Endothelial cell of hepatic sinusoid (primary cell): ENCODE measurements around the gene STK25.
"Not testable (repeated sequence)": the region's sequence is repeated elsewhere in the genome, so short reads cannot be mapped to it uniquely, and the experiment has no call there.

ENCODE experiments used
- in situ Hi-C: cut with HindIII; loops from 2 replicates; pipeline ENCODE4 v1.10.0; 2017; ENCODE audit warnings: low sequenced_read_pairs

STK25 gene

GRCh38 chr2:241478166-241478565, 30.2 kb downstream of the STK25 start:
- in situ Hi-C loops: loop anchor here (25.0 kb wide), 1 partner anchor 641 kb away; no protein-coding TSS in a partner anchor

DNA sequence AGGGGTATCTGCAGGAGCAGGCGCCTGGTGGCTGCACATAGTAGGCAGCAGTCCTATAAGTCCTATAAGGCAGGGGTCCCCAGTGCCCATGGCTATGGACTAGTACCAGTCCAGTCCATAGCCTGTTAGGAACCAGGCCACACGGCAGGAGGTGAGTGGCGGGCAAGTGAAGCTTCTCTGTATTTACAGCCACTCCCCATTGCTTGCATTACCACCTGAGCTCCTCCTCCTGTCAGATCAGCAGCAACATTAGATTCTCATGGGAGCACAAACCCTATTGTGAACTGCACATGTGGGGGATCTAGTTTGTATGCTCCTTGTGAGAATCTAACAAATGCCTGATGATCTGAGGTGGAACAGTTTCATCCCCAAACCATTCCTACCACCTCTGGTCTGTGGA, 33.1 kb downstream of the STK25 start:
- in situ Hi-C loops: loop anchor here (25.0 kb wide), 1 partner anchor 638 kb away; no protein-coding TSS in a partner anchor

GRCh38 chr2:241473399-241473798, 35.0 kb downstream of the STK25 start:
- in situ Hi-C loops: no loop called here

DNA sequence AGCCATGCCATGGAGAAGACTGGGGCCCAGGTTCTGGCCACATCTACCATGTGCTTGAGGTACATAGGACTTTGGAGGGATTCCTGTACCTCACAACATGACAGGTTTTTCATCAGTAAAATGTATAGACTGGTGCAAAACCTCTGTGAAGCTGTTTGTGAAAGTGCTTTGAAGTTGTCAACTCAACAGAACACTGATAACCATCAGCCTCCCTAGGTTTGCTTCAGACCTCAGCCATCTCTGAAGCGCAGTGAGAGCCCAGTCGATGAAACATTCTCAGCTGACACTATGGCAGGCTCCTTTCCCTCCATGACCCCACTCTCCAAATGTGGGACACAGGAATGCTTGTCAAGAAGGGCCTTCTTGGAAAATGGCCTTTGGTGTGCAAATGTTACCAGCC, 38.6 kb downstream of the STK25 start:
- in situ Hi-C loops: no loop called here

GRCh38 chr2:241468476-241468781, 40.0 kb downstream of the STK25 start:
- in situ Hi-C loops: no loop called here

GRCh38 chr2:241467777-241468475, 40.5 kb downstream of the STK25 start:
- in situ Hi-C loops: no loop called here

GRCh38 chr2:241466230-241466629, 42.2 kb downstream of the STK25 start:
- in situ Hi-C loops: no loop called here

- in situ Hi-C loops: no loop called here
These were observed 42.8 kb downstream of the STK25 start for GRCh38 chr2:241465543-241465942.

DNA sequence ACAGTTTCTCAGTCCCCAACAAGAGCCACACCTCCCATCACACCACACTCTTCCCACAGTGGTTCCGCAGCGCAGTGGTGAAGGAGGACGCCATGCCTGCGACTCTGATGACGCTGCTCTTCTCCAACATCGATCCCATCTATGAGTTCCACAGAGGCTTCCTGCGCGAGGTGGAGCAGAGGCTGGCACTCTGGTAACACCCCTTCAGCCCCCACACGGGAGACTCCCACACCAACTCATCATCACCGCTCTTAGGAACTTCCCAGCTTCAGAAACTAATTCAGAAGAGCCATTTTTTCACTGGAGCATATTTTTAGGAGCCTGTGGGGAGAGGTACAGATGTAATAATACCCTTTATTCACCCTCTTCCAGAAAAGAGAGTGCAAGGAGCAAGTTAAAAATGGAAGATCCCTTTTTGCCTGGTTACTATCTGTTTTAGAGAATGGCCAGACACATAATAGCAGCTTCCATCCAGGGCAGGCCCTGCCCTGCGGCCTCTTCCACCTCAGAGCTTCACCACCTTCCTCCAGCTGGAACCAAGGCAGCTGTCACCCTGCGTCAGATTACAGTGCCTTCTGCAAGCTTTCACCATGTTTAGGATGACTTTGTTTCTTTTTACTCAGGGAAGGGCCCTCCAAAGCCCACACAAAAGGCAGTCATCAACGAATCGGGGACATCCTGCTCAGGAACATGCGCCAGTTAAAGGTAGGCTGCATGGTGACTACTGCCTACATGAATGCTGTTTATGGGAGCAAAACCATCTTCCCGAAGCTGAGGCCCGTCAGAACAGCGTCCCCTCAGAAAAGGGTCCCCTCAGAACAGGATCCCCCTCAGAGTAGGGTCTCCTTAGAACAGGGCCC, 44.9 kb downstream of the STK25 start:
- in situ Hi-C loops: no loop called here

DNA sequence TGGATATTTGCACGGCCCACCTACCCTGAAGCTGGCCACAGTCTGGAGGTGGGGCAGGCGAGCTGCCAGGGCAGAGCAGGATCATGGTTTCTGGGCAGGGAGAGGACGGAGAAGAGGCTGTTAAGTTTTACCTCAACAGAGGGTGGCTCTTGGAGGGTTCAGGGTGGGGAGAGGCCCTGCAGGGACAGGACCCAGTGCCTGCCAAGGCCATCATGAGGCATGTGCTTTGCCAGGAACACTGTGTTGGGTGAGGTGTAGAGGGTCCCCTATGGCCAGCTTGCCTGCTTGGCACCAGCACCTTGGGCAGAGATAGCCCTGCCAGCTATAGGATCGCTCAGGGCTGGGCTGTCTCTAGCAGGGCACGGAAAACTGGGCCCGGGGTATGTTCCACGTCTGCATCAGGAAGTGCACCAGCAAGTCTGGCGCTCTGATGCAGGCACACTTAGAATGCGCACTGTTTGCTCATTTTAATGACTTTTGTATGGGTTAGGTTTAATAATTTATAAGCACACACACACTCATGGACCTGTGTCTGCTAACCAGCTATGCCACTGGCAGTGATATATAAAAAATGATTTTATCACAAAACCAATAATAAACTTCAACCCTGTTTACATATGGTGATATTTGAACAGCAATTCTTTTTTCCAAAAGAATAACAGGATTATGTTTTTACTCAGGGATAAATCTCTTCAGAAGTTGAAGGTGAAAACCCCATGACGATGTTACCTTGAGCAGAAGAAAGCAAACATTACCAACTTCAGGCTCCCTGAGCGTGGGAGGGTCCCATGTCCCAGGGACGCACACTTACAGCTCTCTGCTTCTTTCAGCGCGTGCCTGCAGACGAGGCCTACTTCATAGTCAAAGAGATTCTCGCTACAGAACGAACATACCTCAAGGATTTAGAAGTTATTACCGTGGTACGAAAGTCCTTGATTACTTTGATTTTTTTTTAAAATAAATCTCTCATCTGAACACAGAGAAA, 46.4 kb downstream of the STK25 start:
- in situ Hi-C loops: no loop called here

DNA sequence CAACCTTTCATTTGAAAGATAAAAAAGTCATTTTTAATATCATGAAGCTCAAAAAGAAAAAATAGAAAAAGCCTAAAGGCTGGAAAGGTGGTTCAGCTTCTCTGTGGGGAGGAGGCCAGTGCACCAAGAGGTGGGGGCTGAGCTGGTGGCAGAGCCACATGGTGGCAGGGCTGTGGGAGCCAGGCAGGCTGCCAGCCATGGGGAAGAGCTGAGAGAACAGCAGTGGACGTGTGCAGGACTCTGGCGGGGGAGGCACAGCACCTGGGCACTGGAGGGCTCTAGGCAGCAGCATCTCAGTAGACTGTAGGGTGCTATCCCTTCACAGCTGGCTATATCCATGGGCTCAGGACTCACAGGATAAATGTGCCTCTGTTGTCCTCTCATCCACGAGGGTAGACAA, 47.8 kb downstream of the STK25 start:
- in situ Hi-C loops: no loop called here

DNA sequence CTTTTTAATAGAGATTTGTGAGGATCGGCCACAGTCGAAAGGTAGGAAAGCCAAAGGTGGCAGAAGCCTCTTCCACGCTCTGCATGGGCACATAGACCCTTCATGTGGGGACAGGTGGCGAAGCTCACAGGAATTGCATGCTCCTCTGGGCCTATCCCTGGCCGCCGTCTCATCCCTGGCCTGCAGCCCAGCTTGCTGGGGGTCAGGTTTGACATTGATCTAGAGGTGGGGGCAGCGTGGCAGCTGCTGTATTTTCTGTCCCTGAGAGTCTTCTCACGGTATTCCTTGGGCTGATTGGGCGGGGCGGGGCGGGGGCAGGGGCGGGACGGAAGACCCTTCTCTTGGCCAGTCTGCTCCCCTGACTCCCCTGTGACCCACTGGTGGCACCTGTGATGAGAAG, 48.9 kb downstream of the STK25 start:
- in situ Hi-C loops: loop anchor here (5.0 kb wide), 1 partner anchor 53 kb away; no protein-coding TSS in a partner anchor

GRCh38 chr2:241458687-241459086, 49.7 kb downstream of the STK25 start:
- in situ Hi-C loops: loop anchor here (5.0 kb wide), 1 partner anchor 54 kb away; no protein-coding TSS in a partner anchor

DNA sequence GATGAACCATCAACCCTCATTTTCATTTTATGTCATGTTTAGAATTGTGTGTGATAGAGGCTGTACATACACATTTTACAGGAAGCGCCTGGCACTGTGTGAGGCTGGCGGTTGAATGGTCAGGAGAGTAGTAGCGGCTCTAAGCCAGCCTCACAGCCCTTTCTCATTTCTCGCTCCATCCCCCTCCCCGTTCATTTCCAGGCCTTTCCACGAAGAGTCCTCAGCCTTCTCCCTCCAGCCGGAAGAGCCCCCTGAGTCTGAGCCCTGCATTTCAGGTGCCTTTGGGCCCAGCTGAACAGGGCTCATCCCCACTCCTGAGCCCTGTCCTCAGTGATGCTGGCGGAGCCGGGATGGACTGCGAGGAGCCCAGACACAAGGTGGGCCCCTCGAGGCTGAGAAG, 51.8 kb downstream of the STK25 start:
- in situ Hi-C loops: loop anchor here (5.0 kb wide), 1 partner anchor 56 kb away; no protein-coding TSS in a partner anchor

GRCh38 chr2:241454837-241455485, 53.4 kb downstream of the STK25 start:
- in situ Hi-C loops: loop anchor here (5.0 kb wide), 1 partner anchor 57 kb away; no protein-coding TSS in a partner anchor

DNA sequence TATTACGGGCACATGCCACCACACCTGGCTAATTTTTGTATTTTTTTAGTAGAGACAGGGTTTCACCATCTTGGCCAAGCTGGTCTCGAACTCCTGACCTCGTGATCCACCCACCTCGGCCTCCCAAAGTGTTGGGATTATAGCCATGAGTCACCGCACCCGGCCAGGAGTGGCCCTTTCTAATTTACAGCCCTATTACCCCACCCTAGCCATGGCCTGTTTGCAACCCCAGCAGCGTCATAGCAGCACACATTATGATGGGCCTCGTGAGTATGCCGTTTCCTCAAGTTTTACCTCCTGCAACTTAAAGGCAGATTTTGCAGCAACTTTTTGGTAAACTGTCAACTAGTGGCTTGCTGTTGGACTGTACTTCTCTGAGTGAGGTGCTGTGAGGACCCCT, 54.5 kb downstream of the STK25 start:
- in situ Hi-C loops: not testable (repeated sequence)

GRCh38 chr2:241451840-241452506, 56.4 kb downstream of the STK25 start:
- in situ Hi-C loops: no loop called here

- in situ Hi-C loops: not testable (repeated sequence)
These were observed 58.3 kb downstream of the STK25 start for GRCh38 chr2:241450092-241450491.

DNA sequence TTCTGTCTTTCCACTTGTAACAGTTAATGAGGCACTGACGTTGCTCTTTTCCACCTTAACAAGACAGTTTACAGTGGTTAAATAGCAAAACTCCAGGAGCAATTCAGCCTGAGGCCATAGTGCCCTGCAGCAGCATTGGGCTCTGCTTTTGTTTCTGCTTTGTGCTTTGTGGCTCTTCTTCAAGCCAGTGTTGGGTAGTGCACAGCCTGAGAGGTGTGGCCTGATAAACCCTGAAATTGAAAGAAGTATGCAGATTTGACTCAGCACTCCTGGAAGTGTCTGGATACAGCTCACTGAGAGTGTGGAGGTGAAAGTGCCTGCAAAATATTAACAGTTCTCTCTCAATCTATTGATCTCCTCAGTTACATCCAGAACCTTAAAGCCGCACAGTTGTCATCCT, 63.0 kb downstream of the STK25 start:
- in situ Hi-C loops: no loop called here
